Activated naive CD4-positive, alpha-beta T cell treated with anti-CD3 and anti-CD28 coated beads, Interleukin-2, amount 10 ng/mL, durations not matched to agents 7 days and 5 days (primary cell): ENCODE data around the gene ZNF367.

Source experiments
- CTCF ChIA-PET: fragments of 350-600 bp; sonication (Branson Sonifier 250); formaldehyde crosslinking; loops from one replicate; lab custom pipeline; 2021; ENCODE audit warnings: antibody characterized with exemption; lab: Charles Lee
- DNase-seq: peaks from one replicate; pipeline ENCODE4 v3.0.0-alpha.2; 2020
- H3K27ac Mint-ChIP-seq: one replicate; pipeline ENCODE4 v1.8.0; 2021; ENCODE audit warnings: mild to moderate bottlenecking, moderate library complexity, mixed read lengths
- H3K27me3 Mint-ChIP-seq: one replicate; pipeline ENCODE4 v1.8.0; 2021; ENCODE audit warnings: mild to moderate bottlenecking, mixed read lengths
- H3K36me3 Mint-ChIP-seq: one replicate; pipeline ENCODE4 v1.8.0; 2021; ENCODE audit warnings: mixed read lengths
- H3K4me1 Mint-ChIP-seq: one replicate; pipeline ENCODE4 v1.8.0; 2021; ENCODE audit warnings: mixed read lengths
- H3K4me3 Mint-ChIP-seq: one replicate; pipeline ENCODE4 v1.8.0; 2021; ENCODE audit warnings: mild to moderate bottlenecking, moderate library complexity, mixed read lengths
- H3K9me3 Mint-ChIP-seq: one replicate; pipeline ENCODE4 v1.8.0; 2021; ENCODE audit warnings: mixed read lengths

The ZNF367 gene

DNA sequence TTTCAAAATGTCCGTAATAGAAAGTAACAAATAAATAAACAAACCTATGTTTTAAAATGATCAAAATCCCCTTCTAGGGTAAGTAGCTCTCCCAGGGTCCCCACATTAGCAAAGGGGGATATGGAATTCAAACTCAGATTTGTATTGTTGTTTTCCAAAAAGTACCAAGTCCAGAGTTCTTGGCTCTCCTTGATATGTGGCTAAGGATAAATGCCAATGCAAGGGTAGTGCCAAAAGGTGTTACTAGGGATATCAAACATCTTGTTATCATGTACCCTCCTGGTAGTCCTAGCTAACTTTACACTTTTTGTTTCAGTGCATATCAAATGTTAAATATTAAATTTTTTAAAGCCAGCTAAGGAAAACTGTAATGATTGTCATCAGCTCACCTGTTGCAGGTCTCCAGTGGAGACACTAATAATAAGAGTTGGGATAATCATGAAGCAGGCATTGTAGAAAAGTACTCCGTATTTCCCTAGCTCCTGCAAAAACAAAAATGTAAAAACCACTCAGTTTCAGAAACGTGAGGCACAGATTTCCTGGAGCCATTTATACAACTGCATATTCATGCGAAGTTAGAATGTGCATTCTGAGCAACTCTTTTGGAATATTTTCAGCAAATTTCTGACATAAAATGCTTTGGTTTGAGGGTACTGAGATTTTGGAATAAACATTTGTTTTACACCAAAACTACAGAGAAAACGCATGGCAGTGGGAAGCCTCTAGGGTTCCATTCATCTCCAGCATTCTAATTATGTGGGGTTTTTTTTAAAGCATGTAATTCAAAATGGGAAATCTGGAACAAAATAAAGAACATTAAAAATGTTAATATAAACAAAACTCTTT, 74.4 kb downstream of the ZNF367 start:
- Mint-ChIP-seq H3K27me3 (peaks cover 5% of the 10 kb centered on the region), H3K27ac (no peak overlapping the region), H3K9me3 (no peaks in the 10 kb centered on the region), H3K4me3 (no peak overlapping the region), H3K4me1 (no peaks in the 10 kb centered on the region), H3K36me3 (no peaks in the 10 kb centered on the region)
- no peak for DNase-seq
- CTCF ChIA-PET, result interaction anchor here (0.7 to 0.9 kb wide), 2 partner anchors 27 to 229 kb away, joined by 3 read pairs; no protein-coding TSS in a partner anchor

DNA sequence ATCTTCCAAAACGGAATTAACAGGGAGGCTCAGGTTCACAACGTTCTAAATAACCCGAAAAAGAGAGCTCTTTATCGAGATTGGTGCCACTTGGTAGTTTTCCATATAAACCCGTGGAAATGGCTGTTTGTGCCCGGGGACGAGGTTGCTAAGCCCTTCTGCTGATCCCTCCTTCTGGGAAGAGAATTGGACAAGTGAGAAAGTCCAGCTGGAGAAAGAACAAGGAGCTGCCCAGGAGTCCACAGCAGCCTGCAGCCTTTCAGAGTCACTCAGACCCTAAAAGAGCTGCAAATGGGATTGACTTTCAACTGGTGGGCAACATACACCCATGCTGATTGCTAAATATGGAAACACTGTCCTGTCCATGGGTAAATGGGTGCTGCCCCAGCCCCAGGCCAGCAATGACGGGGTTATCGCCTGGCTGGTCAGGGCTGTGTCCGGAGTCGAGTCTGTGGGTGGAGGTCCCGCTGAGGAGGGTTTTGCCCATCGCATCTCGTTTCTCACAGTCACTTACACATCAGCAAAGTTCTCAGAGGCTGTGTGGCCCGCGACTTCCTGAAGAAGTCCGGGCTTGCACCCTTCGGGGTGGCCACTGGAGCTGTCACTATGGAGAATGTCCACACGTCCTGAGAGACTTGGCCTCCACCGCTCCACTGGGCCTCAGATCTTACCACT, 75.5 kb downstream of the ZNF367 start:
- Mint-ChIP-seq H3K36me3 (no peaks in the 10 kb centered on the region), H3K9me3 (no peaks in the 10 kb centered on the region), H3K27ac (no peak overlapping the region), H3K27me3 (peaks cover 5% of the 10 kb centered on the region), H3K4me1 (no peaks in the 10 kb centered on the region), H3K4me3 (no peak overlapping the region)
- no peak for DNase-seq
- CTCF ChIA-PET, result interaction anchor here (0.9 to 1.1 kb wide), 2 partner anchors 15 to 26 kb away, joined by 3 to 5 read pairs; no protein-coding TSS in a partner anchor

DNA sequence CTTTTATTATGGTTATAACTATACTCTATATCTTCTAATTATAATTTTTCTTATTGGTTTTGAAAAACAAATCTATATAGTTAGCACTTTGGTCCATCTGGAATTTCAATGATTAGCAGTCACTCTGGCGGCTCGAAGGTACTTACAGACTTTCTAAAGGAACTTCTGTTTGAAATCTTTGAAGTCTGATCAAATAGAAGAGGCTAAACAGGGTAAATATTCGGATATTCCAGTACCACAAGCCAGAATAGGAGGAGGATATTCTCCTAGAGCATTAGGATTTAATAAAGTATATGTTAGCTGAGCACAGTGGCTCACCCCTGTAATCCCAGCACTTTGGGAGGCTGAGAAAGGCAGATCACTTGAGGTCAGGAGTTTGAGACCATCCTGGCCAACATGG, 77.5 kb downstream of the ZNF367 start:
- no peak overlapping the region for H3K4me3 Mint-ChIP-seq
- CTCF ChIA-PET, result no interaction called here
- no peaks in the 10 kb centered on the region for H3K36me3 Mint-ChIP-seq
- no peak for DNase-seq
- H3K9me3 Mint-ChIP-seq, result no peaks in the 10 kb centered on the region
- H3K27me3 Mint-ChIP-seq, result peaks cover 5% of the 10 kb centered on the region
- no peak overlapping the region for H3K27ac Mint-ChIP-seq
- no peaks in the 10 kb centered on the region for H3K4me1 Mint-ChIP-seq

DNA sequence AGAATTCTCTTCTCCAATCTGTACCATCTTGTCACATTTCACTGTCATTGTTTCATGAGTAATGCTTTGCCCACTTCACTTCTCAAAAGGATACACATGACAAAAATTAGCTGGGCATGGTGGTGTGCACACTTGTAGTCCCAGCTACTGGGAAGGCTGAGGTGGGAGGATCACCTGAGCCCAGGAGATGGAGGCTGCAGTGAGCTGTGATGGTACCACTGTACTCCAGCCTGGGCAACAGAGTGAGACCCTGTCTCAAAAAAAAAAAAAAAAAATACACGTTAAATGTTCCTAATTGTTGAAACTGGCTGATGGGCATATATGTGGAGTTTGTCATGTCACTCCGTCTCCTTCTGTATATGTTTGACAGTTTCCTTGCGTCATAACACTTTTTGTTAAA, 79.9 kb downstream of the ZNF367 start:
- no peaks in the 10 kb centered on the region for H3K4me1 Mint-ChIP-seq
- no peaks in the 10 kb centered on the region for H3K9me3 Mint-ChIP-seq
- H3K27me3 Mint-ChIP-seq, result peaks cover 5% of the 10 kb centered on the region
- CTCF ChIA-PET, result interaction anchor here (1.5 kb wide), 1 partner anchor 10 kb away, joined by 5 read pairs; no protein-coding TSS in a partner anchor
- H3K36me3 Mint-ChIP-seq, result no peaks in the 10 kb centered on the region
- H3K4me3 Mint-ChIP-seq, result no peak overlapping the region
- DNase-seq, result no peak
- H3K27ac Mint-ChIP-seq, result no peak overlapping the region
